PC-3 (cell line): Measurements from ENCODE around the gene GBE1. TPM values are rescaled to one million over a fixed set of nuclear protein-coding genes. Genes with fewer than 3 reads are reported as not detected.

ENCODE experiments used
- ATAC-seq: fragments of 200-7000 bp; cut with Tn5 transposase; 2 replicates; pipeline ENCODE4 v1.9.1; 2020; ENCODE audit warnings: mild to moderate bottlenecking, moderate library complexity
- BruUV-seq: library from RNA; stranded (reverse); fragments of 400-500 nt; replicated peaks from 2 replicates; lab custom pipeline; 2021; lab: Mats Ljungman, UMichigan
- CTCF ChIA-PET: fragments of 300-600 bp; sonication (Branson Sonifier 250); formaldehyde crosslinking; loops from one replicate; lab custom pipeline; 2022; ENCODE audit warnings: antibody characterized with exemption; lab: Charles Lee
- POLR2A ChIA-PET: fragments of 300-600 bp; sonication (Branson Sonifier 250); formaldehyde crosslinking; loops from one replicate; lab custom pipeline; 2022; ENCODE audit warnings: antibody characterized with exemption; ENCODE audit not compliant: unreplicated experiment; lab: Charles Lee
- DNase-seq: peaks from one replicate; pipeline ENCODE4 v3.0.0-alpha.2; 2015
- H2AFZ ChIP-seq: fragments of 300-600 bp; sonication (generic); 2 replicates; pipeline ENCODE4 v1.6.0; 2016; ENCODE audit warnings: antibody characterized with exemption, low read length
- H3F3A ChIP-seq: fragments of 300-600 bp; sonication (generic); one replicate; pipeline ENCODE4 v1.6.0; 2017; ENCODE audit warnings: antibody characterized with exemption, low read length, control low read depth, mild to moderate bottlenecking; ENCODE audit not compliant: unreplicated experiment
- H3K27ac ChIP-seq: fragments of 300-600 bp; sonication (generic); 2 replicates; pipeline ENCODE4 v1.5.1; 2016; ENCODE audit warnings: mild to moderate bottlenecking, low read length
- H3K27me3 ChIP-seq: fragments of 300-600 bp; sonication (generic); 2 replicates; pipeline ENCODE4 v1.6.1; 2016; ENCODE audit warnings: low read length, mixed read lengths
- H3K36me3 ChIP-seq: fragments of 300-600 bp; sonication (generic); 2 replicates; pipeline ENCODE4 v1.6.1; 2016; ENCODE audit warnings: low read depth, mixed run types, low read length, mixed read lengths
- H3K4me1 ChIP-seq: fragments of 300-600 bp; sonication (generic); 2 replicates; pipeline ENCODE4 v1.5.1; 2016; ENCODE audit warnings: low read length; ENCODE audit not compliant: insufficient read depth
- H3K4me2 ChIP-seq: fragments of 300-600 bp; sonication (generic); 2 replicates; pipeline ENCODE4 v1.6.0; 2016; ENCODE audit warnings: low read length
- H3K4me3 ChIP-seq: fragments of 300-600 bp; sonication (generic); 2 replicates; pipeline ENCODE4 v1.5.1; 2016; ENCODE audit warnings: mild to moderate bottlenecking, low read length, mixed read lengths
- H3K79me2 ChIP-seq: fragments of 300-600 bp; sonication (generic); 2 replicates; pipeline ENCODE4 v1.6.1; 2017; ENCODE audit warnings: low read length, mixed read lengths
- H3K9ac ChIP-seq: fragments of 300-600 bp; sonication (generic); 2 replicates; pipeline ENCODE4 v1.6.0; 2016; ENCODE audit warnings: mild to moderate bottlenecking, low read length
- H3K9me2 ChIP-seq: fragments of 300-600 bp; sonication (generic); replicated peaks from 2 replicates; pipeline ENCODE4 v1.6.1; 2016; ENCODE audit warnings: mixed run types, low read length, mixed read lengths
- H3K9me3 ChIP-seq: fragments of 300-600 bp; sonication (generic); 2 replicates; pipeline ENCODE4 v1.6.1; 2016; ENCODE audit warnings: low read length, mixed read lengths
- H4K20me1 ChIP-seq: fragments of 300-600 bp; sonication (generic); 2 replicates; pipeline ENCODE4 v1.6.1; 2016; ENCODE audit warnings: low read length, mixed read lengths
- EZH2 ChIP-seq: fragments of 300-600 bp; sonication (generic); IDR thresholded peaks from one replicate; pipeline ENCODE4 v1.6.1; 2017; ENCODE audit warnings: antibody characterized with exemption, mild to moderate bottlenecking, low read length; ENCODE audit not compliant: unreplicated experiment
- EZH2phosphoT487 ChIP-seq: fragments of 300-600 bp; sonication (generic); IDR thresholded peaks from 2 replicates; pipeline ENCODE4 v1.6.1; 2018; ENCODE audit warnings: mild to moderate bottlenecking, antibody characterized with exemption, low read length, borderline replicate concordance
- intact Hi-C: fragments of 100-400 bp; cut with micrococcal nuclease; formaldehyde crosslinking; loops from 2 replicates; pipeline ENCODE4 v1.9.0; 2023
- total RNA-seq: library from RNA; depleted of rRNA; stranded (reverse); fragments of >200 nt; gene quantifications from 2 replicates; pipeline ENCODE4 v1.2.3, GENCODE V29; 2014
- TF ChIP-seq, protein P1 (sequence below): fragments of 300-600 bp; sonication (generic); conservative IDR thresholded peaks from 2 replicates; pipeline ENCODE4 v1.5.1; 2017; ENCODE audit warnings: antibody characterized with exemption, low read depth, mild to moderate bottlenecking, low read length

GBE1 gene
- total RNA-seq, 1 experiment from 2014 or later, result 57.7 TPM

DNA sequence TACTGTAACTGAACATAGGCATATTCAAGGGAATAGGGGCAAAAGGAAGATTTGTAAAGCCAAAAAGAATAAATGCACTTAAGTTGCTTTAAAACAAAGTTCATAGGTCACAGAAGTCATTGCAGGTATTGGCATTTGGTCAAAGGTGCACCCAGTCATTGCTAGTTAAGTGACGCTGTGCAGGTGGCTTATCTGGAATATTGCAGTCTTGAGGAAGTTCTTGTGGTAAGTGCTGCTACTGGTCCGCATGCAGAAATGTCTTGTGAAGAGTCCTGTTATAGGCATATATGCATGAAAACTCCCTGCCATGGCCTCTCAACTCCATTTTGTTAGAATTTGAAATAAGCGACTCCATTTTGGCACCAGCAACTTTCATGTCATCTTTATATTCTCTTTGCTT is 293.1 kb downstream of the GBE1 start:
- ATAC-seq, result no peak
- H3K9me2 ChIP-seq, result no peaks in the 10 kb centered on the region
- H3K4me1 ChIP-seq, result 0 out of 2 replicates have a peak, but pooled peaks cover 9% of the 10 kb centered on the region
- H3K9me3 ChIP-seq, result no peaks in the 10 kb centered on the region
- H3K79me2 ChIP-seq, result no peaks in the 10 kb centered on the region
- no peaks in the 10 kb centered on the region for H3K27me3 ChIP-seq
- TF ChIP-seq EZH2phosphoT487, result no peak
- no peak for TF ChIP-seq EZH2
- TF ChIP-seq, protein P1, sequence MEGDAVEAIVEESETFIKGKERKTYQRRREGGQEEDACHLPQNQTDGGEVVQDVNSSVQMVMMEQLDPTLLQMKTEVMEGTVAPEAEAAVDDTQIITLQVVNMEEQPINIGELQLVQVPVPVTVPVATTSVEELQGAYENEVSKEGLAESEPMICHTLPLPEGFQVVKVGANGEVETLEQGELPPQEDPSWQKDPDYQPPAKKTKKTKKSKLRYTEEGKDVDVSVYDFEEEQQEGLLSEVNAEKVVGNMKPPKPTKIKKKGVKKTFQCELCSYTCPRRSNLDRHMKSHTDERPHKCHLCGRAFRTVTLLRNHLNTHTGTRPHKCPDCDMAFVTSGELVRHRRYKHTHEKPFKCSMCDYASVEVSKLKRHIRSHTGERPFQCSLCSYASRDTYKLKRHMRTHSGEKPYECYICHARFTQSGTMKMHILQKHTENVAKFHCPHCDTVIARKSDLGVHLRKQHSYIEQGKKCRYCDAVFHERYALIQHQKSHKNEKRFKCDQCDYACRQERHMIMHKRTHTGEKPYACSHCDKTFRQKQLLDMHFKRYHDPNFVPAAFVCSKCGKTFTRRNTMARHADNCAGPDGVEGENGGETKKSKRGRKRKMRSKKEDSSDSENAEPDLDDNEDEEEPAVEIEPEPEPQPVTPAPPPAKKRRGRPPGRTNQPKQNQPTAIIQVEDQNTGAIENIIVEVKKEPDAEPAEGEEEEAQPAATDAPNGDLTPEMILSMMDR, result no peak
- H2AFZ ChIP-seq, result no peak overlapping the region
- no peak for DNase-seq
- BruUV-seq, result no TSS peak
- no peaks in the 10 kb centered on the region for H3K36me3 ChIP-seq
- ChIA-PET CTCF (no interaction called here), POLR2A (no interaction called here)
- intact Hi-C loops, result no loop called here
- H4K20me1 ChIP-seq, result no peaks in the 10 kb centered on the region
- no peak overlapping the region for H3K4me2 ChIP-seq
- no peak overlapping the region for H3K27ac ChIP-seq
- H3K9ac ChIP-seq, result no peak overlapping the region
- H3K4me3 ChIP-seq, result no peak overlapping the region
- no peaks in the 10 kb centered on the region for H3F3A ChIP-seq

DNA sequence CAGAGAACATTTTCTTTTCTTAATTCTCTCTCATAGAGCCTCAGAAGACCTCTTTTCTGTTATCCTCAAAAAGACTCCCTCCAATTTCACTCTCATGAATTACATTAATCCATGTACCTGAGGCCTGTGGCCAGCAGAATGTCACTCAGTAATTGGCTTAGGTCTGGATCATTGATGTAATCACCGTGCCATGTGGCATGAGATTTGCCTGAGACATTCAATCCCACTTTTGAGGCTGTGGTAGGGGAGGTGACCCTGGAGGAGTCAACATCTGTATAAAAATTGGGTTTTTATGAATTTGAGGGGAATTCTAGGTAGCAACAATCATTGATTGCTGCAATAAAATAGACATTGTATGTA is 295.3 kb downstream of the GBE1 start:
- Histone ChIP-seq H3K79me2 (no peaks in the 10 kb centered on the region), H3K4me1 (0 out of 2 replicates have a peak, but pooled peaks cover 9% of the 10 kb centered on the region), H2AFZ (no peak overlapping the region; the same call in 1 of the 2 replicates), H3K9me3 (no peaks in the 10 kb centered on the region), H3K4me2 (no peak overlapping the region), H3F3A (no peaks in the 10 kb centered on the region), H3K9ac (no peak overlapping the region), H3K27ac (0 out of 2 replicates have a peak overlapping the region, but pooled peaks have one; percentile 8), H3K9me2 (no peaks in the 10 kb centered on the region), H3K36me3 (no peaks in the 10 kb centered on the region), H3K4me3 (no peak overlapping the region), H3K27me3 (no peaks in the 10 kb centered on the region), H4K20me1 (no peaks in the 10 kb centered on the region)
- DNase-seq (no peak), ATAC-seq (no peak)
- TF ChIP-seq, protein P1, result no peak
- TF ChIP-seq EZH2phosphoT487, result no peak
- no peak for TF ChIP-seq EZH2
- POLR2A ChIA-PET, result no interaction called here
- CTCF ChIA-PET, result interaction anchor here (0.6 kb wide), 1 partner anchor 25 kb away, joined by 9 read pairs; no protein-coding TSS in a partner anchor
- intact Hi-C loops, result no loop called here
- BruUV-seq, result no TSS peak

DNA sequence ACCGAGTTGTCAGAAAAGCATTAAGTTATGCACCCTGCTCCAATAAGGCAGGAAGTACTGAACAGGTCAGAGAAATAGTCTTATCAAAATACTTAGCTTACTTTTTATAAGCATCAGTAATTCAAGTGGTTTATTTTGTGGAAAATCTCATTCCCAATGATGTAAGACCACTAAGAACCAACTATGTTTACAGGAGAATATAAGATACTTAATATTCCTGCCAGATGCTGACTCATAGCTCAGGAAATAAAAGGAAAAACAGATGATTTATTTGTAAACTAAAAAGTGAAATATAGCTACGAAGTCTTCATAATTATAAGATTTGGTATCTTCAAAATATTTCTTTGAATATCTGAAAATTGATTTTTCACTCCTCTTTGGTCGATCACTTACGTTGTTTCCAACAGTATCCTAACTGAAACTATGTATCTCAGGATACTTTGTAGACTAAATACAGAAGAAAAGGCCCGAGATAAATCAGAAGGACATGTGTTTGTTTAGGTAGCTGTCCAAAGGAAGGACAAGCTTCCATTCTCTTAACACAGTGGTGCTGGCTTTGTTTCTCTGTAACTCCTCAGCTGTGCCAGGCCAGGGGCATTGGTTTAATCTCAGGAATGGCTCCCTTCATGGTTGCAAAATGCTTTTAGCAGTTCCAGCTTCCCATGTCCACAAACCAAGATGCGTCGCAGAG is 295.8 kb downstream of the GBE1 start:
- no peak overlapping the region for H3K9ac ChIP-seq
- no peaks in the 10 kb centered on the region for H3K9me2 ChIP-seq
- H3K27me3 ChIP-seq, result no peaks in the 10 kb centered on the region
- no peaks in the 10 kb centered on the region for H3K9me3 ChIP-seq
- intact Hi-C loops, result no loop called here
- DNase-seq (peak; percentile 47), ATAC-seq (peak; percentile 58)
- ChIA-PET CTCF (interaction anchor here (0.6 kb wide), 1 partner anchor 25 kb away, joined by 9 read pairs; no protein-coding TSS in a partner anchor), POLR2A (no interaction called here)
- H4K20me1 ChIP-seq, result no peaks in the 10 kb centered on the region
- TF ChIP-seq EZH2 (no peak), EZH2phosphoT487 (no peak)
- TF ChIP-seq, protein P1, result no peak
- H3K79me2 ChIP-seq, result no peaks in the 10 kb centered on the region
- H2AFZ ChIP-seq, result peak overlapping the region; percentile 22; the same call in 1 of the 2 replicates
- H3K4me1 ChIP-seq, result 0 out of 2 replicates have a peak, but pooled peaks cover 9% of the 10 kb centered on the region
- no peak overlapping the region for H3K4me3 ChIP-seq
- H3K4me2 ChIP-seq, result peak overlapping the region; percentile 15; the same call in 1 of the 2 replicates
- H3K27ac ChIP-seq, result 0 out of 2 replicates have a peak overlapping the region, but pooled peaks have one; percentile 8
- no TSS peak for BruUV-seq
- H3F3A ChIP-seq, result no peaks in the 10 kb centered on the region
- H3K36me3 ChIP-seq, result no peaks in the 10 kb centered on the region
